ENCODE results near the gene BLZF1. TPM values are rescaled to one million over a fixed set of nuclear protein-coding genes. Genes with fewer than 3 reads are reported as not detected.

The BLZF1 gene
- polyA plus RNA-seq, 3 donors, result 4.4 to 15.1 (median 9.1) TPM

- 52 to 67% (median 65%) methylated on average over 6 of the region's 6 CpGs for WGBS, 3 donors
- no peak overlapping the region for H3K27ac ChIP-seq (ENCODE audit: low read depth, low read length)
Measured at GRCh38 chr1:169426174-169426705, 58.2 kb downstream of the BLZF1 start.

DNA sequence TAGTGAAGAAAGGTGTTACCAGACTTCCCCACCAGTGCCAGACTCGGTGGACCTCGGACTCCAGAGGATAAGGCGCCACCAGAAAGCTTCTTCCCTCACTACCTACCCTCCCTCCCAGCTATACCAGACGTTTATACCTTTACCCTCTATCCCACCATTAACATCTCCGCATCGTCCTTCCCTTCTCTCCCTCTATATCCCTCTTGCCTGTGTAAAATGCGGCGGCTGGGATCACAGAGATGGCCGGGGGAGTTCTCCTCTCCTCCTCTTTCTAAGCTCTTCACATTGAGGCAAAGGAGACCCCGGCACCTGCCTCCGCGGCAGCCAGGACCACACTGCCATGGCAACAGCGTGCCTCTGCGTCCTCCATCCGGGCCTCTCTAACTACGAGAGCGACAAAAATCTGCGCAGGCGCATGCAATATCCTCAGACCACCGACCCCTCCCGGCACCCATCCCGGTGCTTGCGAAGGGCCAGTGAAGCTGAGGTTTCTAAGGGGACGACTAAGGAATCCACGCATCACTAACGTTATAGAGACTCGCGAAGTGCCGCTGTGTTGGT lies 59.2 kb downstream of the BLZF1 start, which contains the start of gene CCDC181:
Gene CCDC181 (minus strand): TSS at position 394 of the 561 bp plus-strand sequence. CDS start 2,547 bp downstream, outside the sequence.
- H3K27ac ChIP-seq (ENCODE audit: low read depth, low read length), result no peak within 1 kb of the TSS
- WGBS, 3 donors, result 1 to 2% (median 2%) methylated on average over 29 of the region's 29 CpGs

Other genes with a start within 250 kb of the BLZF1 start
- 10 to 100 TPM in 1 of 3 donors, 1 to 10 TPM in 2; 7.2 to 14.3 (median 7.5) TPM for gene NME7, start 398 bp upstream of the BLZF1 start, polyA plus RNA-seq
- under 1 TPM in 2 of 3 donors, not detected in 1; 0.30 to 0.61 TPM for gene CCDC181, start 59.3 kb downstream of the BLZF1 start, polyA plus RNA-seq
- gene SLC19A2, start 117.7 kb downstream of the BLZF1 start, polyA plus RNA-seq, result 10 to 100 TPM in 2 of 3 donors, 1 to 10 TPM in 1; 9.7 to 39.3 (median 30.3) TPM
- gene F5, start 218.3 kb downstream of the BLZF1 start, polyA plus RNA-seq, result 1 to 10 TPM in 1 of 3 donors, under 1 TPM in 2; 0.22 to 3.6 (median 0.67) TPM